ENCODE data around the gene IGFBP5.

Gene IGFBP5

GRCh38 chr2:216692636-216693413 lies 2.5 kb downstream of the IGFBP5 start:
- H3K27ac ChIP-seq (ENCODE audit: low read depth, low read length), result no peak overlapping the region
- peaks cover 72% of the 10 kb centered on the region for H3K27me3 ChIP-seq (ENCODE audit: control insufficient read depth, low read length)
- no peaks in the 10 kb centered on the region for H3F3A ChIP-seq (ENCODE audit: control insufficient read depth, insufficient read depth)
- peaks cover 6% of the 10 kb centered on the region; the same call in 1 of the 2 replicates for H3K4me1 ChIP-seq (ENCODE audit: control insufficient read depth, low read length)
- H3K79me2 ChIP-seq (ENCODE audit: control insufficient read depth, low read length), result no peaks in the 10 kb centered on the region
- no peaks in the 10 kb centered on the region for H3K36me3 ChIP-seq (ENCODE audit: control insufficient read depth, low read length)
- H3K9me3 ChIP-seq (ENCODE audit: control insufficient read depth, insufficient read depth, low read length), result no peaks in the 10 kb centered on the region
- TF ChIP-seq CTCF (IDR thresholded peaks at IDR 0.05; ENCODE audit: low read depth, low read length, poor library complexity, severe bottlenecking) (no peak), EZH2phosphoT487 (IDR thresholded peaks at IDR 0.05; ENCODE audit: borderline replicate concordance, low read length) (no peak; the same call in 1 of the 2 replicates)
- peak overlapping the region; percentile 29 for H3K4me2 ChIP-seq (ENCODE audit: low read length)
- H3K4me3 ChIP-seq (ENCODE audit: low read length), result peak overlapping the region; percentile 22
- H4K20me1 ChIP-seq (ENCODE audit: control insufficient read depth, insufficient read depth, low read depth, low read length), result no peaks in the 10 kb centered on the region
- H3K9me2 ChIP-seq (replicated peaks; ENCODE audit: control insufficient read depth, low read length), result no peaks in the 10 kb centered on the region

- Histone ChIP-seq H3F3A (ENCODE audit: control insufficient read depth, insufficient read depth) (no peaks in the 10 kb centered on the region), H3K9me2 (replicated peaks; ENCODE audit: control insufficient read depth, low read length) (no peaks in the 10 kb centered on the region), H3K79me2 (ENCODE audit: control insufficient read depth, low read length) (no peaks in the 10 kb centered on the region), H3K4me3 (ENCODE audit: low read length) (no peak overlapping the region), H3K27ac (ENCODE audit: low read depth, low read length) (no peak overlapping the region), H3K4me1 (ENCODE audit: control insufficient read depth, low read length) (peaks cover 6% of the 10 kb centered on the region; the same call in 1 of the 2 replicates), H3K4me2 (ENCODE audit: low read length) (no peak overlapping the region), H3K36me3 (ENCODE audit: control insufficient read depth, low read length) (no peaks in the 10 kb centered on the region), H3K9me3 (ENCODE audit: control insufficient read depth, insufficient read depth, low read length) (no peaks in the 10 kb centered on the region), H4K20me1 (ENCODE audit: control insufficient read depth, insufficient read depth, low read depth, low read length) (no peaks in the 10 kb centered on the region), H3K27me3 (ENCODE audit: control insufficient read depth, low read length) (peaks cover 60% of the 10 kb centered on the region)
- no peak for TF ChIP-seq CTCF (IDR thresholded peaks at IDR 0.05; ENCODE audit: low read depth, low read length, poor library complexity, severe bottlenecking)
- TF ChIP-seq EZH2phosphoT487 (IDR thresholded peaks at IDR 0.05; ENCODE audit: borderline replicate concordance, low read length), result no peak
These were observed 4.3 kb downstream of the IGFBP5 start for GRCh38 chr2:216690853-216691741.

- Histone ChIP-seq H3K4me2 (ENCODE audit: low read length) (no peak overlapping the region), H3K9me2 (replicated peaks; ENCODE audit: control insufficient read depth, low read length) (no peaks in the 10 kb centered on the region), H3K27ac (ENCODE audit: low read depth, low read length) (no peak overlapping the region), H4K20me1 (ENCODE audit: control insufficient read depth, insufficient read depth, low read depth, low read length) (no peaks in the 10 kb centered on the region), H3K36me3 (ENCODE audit: control insufficient read depth, low read length) (no peaks in the 10 kb centered on the region), H3K27me3 (ENCODE audit: control insufficient read depth, low read length) (peaks cover 56% of the 10 kb centered on the region), H3F3A (ENCODE audit: control insufficient read depth, insufficient read depth) (no peaks in the 10 kb centered on the region), H3K4me3 (ENCODE audit: low read length) (no peak overlapping the region), H3K4me1 (ENCODE audit: control insufficient read depth, low read length) (peaks cover 6% of the 10 kb centered on the region; the same call in 1 of the 2 replicates), H3K9me3 (ENCODE audit: control insufficient read depth, insufficient read depth, low read length) (no peaks in the 10 kb centered on the region), H3K79me2 (ENCODE audit: control insufficient read depth, low read length) (no peaks in the 10 kb centered on the region)
- TF ChIP-seq CTCF (IDR thresholded peaks at IDR 0.05; ENCODE audit: low read depth, low read length, poor library complexity, severe bottlenecking) (no peak), EZH2phosphoT487 (IDR thresholded peaks at IDR 0.05; ENCODE audit: borderline replicate concordance, low read length) (no peak)
These were observed 4.9 kb downstream of the IGFBP5 start for GRCh38 chr2:216690456-216690852.

All from DOHH2 (cell line).